SKM-1 (cell line): ENCODE data around the gene HIGD1B.

Experiments used
- DNase-seq: peaks from one replicate; lab custom pipeline; 2025; ENCODE audit not compliant: unreplicated experiment; lab: John Stamatoyannopoulos, UW

The HIGD1B gene

GRCh38 chr17:44877121-44877520 lies 29.4 kb downstream of the HIGD1B start:
- no peak for DNase-seq

DNA sequence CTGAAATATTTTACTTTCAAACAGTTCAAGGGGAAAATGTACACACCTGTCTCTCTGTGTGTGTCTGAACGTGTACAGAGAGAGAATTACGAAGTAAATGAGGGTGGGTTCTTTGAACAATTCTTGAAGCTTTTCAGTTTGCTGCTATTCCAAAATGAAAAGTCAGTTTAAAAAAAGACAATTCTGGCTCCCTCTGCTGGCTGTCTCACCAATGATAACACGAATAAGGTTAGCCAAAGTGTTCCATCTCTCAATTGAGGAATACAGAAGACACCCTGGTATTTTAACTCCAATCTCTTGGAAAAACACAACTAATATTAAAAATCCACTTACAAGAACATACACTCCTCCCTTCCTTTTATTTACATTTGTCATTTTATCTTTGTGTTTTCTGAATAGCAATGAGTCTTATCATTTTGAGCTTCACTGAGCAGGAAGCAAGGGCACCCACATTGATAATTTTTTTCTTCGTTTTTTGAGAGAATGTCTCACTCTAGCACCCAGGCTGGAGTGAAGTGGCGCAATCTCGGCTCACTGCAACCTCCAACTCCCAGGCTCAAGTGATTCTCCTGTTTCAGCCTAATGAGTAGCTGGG lies 31.0 kb downstream of the HIGD1B start:
- peak; percentile 5 for DNase-seq

DNA sequence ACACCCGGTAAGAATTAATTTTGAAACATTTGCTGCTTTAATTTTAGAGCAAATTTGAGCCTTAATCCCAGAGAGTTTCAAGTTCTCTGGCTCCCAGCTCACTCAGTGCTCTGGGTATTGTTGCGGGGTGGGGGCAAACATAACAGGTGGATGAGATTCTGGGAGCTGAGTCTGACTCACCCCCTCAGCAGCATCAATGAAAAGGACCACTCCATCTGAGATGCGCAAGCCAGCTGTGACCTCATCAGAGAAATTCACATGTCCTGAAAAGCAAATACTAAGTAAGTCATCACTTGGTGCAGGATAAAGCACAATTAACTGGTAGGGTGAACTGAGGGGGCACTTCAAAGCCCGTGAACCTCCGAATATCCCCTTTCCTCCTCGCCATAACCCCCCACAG lies 31.7 kb downstream of the HIGD1B start:
- DNase-seq, result no peak

- no peak for DNase-seq
These were observed 32.4 kb downstream of the HIGD1B start for GRCh38 chr17:44880062-44880461.

GRCh38 chr17:44881145-44881544 lies 33.5 kb downstream of the HIGD1B start:
- no peak for DNase-seq

DNA sequence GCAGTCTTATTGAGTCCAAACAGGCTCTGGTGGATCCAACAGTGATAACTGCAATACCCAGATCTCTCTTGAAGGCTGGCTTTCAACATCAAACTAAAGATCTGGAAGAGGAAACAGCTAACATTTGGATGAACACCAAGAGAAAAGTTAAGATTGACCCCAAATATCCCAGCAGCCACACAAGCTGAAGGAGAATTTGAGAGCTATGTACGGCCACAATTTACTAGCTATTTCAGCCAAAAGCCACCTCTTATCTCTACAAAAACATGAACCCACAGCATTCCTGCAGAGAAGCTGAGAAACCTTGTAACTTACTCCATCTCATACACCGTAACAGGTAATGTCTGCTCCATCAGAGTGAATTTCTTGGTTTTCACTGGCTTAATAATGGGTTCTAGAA lies 37.3 kb downstream of the HIGD1B start:
- no peak for DNase-seq

GRCh38 chr17:44887016-44887415 lies 39.3 kb downstream of the HIGD1B start:
- no peak for DNase-seq

- DNase-seq, result peak; percentile 34
These were observed 40.6 kb downstream of the HIGD1B start for GRCh38 chr17:44887971-44888954.

DNA sequence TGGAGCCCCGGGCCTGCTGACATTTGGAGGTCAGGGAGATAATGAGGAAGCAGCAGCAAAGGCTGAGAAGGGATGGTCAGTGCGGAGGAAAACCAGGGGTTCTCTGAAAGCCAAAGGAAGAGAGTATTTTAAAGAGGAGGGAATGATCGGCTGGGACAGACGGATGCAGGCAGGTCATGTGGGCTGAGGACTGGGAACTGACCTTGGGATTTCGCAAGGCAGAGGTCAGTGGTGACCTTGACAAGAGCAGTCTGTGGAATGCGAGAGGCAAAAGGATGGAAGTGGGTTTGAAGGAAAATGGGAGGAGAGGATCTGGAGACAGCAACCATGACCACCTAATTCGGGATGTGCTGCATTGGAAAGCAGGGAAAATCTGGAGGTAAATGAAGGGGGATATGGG lies 41.3 kb downstream of the HIGD1B start:
- DNase-seq, result no peak

DNA sequence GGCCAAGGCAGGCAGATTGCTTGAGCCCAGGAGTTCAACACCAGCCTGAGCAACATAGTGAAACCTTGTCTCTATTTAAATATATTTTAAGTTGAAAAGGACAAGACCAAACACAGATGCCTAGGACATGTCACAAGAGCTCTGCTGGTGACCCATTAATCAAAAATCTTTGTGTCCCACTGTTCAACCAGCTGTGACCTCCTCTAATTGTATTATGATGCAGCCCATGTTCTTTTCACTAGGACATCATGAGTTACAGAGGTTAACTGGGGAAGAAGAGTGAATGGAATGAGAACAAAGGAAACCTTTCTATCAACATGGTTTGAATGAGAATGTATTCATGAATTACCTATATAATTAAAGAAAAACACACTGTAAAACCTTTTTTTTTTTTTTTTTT lies 44.6 kb downstream of the HIGD1B start:
- DNase-seq, result no peak

DNA sequence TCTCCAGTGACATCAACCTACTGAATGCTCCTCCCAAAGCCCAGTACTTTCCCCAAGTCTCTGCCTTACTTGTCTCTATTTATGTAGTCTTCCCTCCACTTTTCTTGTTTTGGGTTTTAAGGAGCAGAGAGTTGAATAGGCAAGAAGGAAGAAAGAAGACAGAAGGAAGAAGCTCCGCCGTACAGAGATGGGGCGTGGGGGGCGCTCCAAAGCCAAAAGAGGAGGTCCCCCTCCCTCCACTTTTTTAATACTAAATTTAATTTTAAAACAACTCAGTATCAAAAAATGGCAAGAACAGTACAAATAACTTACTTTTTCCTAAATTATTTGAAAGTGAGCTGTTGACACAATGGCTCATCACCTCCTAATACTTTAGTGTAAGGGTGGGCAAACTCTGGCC lies 47.0 kb downstream of the HIGD1B start:
- no peak for DNase-seq

DNA sequence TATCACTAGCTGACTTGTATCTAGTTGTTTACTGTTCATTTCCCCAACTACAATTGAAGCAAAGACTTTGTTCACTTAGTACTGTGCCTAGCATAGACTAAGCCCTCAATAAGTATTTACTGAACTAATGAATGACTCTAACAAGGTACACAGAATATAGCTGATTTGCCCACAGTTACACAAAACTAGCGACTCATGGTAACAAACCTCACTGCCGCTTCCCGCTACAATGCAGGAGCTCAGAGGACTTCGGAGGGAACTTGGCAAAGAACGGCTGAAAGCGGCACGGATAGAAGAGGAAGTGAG lies 51.0 kb downstream of the HIGD1B start:
- peak; percentile 43 for DNase-seq

- peak; percentile 86 for DNase-seq
These were observed 51.5 kb downstream of the HIGD1B start, which contains the start of gene EFTUD2 for GRCh38 chr17:44899074-44899782. Gene EFTUD2 (minus strand): TSS chr17:44899445. CDS start chr17:44894521, 4,924 bp downstream.
